SU-DHL-6 (cell line): ENCODE measurements around the gene TOR3A.

ENCODE experiments used
- EZH2phosphoT487 ChIP-seq: fragments of 200-600 bp; sonication (generic), shearing (Covaris generic); conservative IDR thresholded peaks from 2 replicates; pipeline ENCODE4 v1.6.1; 2018; ENCODE audit warnings: mild to moderate bottlenecking, antibody characterized with exemption, low read length, moderate library complexity, mixed read lengths
- TF ChIP-seq, protein P1 (sequence below): fragments of 200-600 bp; sonication (generic); IDR thresholded peaks from one replicate; pipeline ENCODE4 v1.5.1; 2017; ENCODE audit warnings: antibody characterized with exemption, mild to moderate bottlenecking, low read length, moderate library complexity; ENCODE audit not compliant: insufficient read depth, poor library complexity, severe bottlenecking

DNA sequence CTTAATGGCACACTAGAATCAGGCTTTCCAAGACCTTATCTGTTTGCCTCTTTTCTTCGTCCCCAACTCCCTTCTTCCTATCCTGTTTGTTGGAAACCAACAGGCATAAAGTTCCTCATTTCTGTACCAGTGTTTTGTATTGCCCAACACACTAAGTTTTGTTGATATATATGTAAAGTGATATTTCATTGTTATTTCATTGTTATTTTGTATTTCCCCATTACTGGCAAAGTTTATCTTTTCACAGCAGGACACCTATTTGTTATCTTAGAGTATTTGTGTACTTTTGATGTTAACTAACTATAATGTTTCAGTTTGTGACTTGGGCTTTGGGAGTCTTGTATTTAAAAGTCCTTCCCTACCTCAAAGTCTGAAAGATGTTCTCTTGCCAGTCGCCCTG lies 29.1 kb upstream of the TOR3A start:
- TF ChIP-seq, protein P1, sequence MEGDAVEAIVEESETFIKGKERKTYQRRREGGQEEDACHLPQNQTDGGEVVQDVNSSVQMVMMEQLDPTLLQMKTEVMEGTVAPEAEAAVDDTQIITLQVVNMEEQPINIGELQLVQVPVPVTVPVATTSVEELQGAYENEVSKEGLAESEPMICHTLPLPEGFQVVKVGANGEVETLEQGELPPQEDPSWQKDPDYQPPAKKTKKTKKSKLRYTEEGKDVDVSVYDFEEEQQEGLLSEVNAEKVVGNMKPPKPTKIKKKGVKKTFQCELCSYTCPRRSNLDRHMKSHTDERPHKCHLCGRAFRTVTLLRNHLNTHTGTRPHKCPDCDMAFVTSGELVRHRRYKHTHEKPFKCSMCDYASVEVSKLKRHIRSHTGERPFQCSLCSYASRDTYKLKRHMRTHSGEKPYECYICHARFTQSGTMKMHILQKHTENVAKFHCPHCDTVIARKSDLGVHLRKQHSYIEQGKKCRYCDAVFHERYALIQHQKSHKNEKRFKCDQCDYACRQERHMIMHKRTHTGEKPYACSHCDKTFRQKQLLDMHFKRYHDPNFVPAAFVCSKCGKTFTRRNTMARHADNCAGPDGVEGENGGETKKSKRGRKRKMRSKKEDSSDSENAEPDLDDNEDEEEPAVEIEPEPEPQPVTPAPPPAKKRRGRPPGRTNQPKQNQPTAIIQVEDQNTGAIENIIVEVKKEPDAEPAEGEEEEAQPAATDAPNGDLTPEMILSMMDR = no peak
- no peak for TF ChIP-seq EZH2phosphoT487
